GM19351 (cell line): ENCODE measurements around the gene MRPL19.

Experiments
- ATAC-seq: cut with Tn5 transposase; IDR thresholded peaks from one replicate; pipeline ENCODE4 v1.9.1; 2021; ENCODE audit warnings: mild to moderate bottlenecking, moderate library complexity; ENCODE audit not compliant: unreplicated experiment

The MRPL19 gene

GRCh38 chr2:75646583-75647425 lies at the start of gene MRPL19:
MRPL19 (plus strand) TSS chr2:75646783; CDS start chr2:75646808, 25 bp downstream.
- ATAC-seq: peak; percentile 93

GRCh38 chr2:75596784-75597183 lies 49.8 kb upstream of the MRPL19 start:
- ATAC-seq: no peak

DNA sequence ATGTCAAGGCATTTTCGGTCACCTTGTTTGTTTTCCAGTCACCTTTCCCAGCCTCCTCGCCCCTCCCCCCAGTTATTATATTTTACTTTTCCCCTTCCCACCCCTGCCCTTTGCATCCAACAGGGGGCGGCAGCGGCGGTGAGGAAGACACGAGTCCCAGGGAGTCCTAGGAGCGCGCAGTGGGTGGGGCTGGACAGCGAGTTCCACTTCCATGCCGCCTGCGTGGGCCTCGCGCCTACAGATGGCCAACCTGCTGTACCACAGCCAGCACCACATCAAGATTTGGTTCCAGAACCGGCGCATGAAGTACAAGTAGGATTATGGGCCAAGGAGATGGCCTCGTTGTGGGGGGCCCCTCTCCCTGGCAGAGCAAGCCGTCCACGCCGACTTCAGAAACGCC lies 48.6 kb upstream of the MRPL19 start:
- no peak for ATAC-seq

DNA sequence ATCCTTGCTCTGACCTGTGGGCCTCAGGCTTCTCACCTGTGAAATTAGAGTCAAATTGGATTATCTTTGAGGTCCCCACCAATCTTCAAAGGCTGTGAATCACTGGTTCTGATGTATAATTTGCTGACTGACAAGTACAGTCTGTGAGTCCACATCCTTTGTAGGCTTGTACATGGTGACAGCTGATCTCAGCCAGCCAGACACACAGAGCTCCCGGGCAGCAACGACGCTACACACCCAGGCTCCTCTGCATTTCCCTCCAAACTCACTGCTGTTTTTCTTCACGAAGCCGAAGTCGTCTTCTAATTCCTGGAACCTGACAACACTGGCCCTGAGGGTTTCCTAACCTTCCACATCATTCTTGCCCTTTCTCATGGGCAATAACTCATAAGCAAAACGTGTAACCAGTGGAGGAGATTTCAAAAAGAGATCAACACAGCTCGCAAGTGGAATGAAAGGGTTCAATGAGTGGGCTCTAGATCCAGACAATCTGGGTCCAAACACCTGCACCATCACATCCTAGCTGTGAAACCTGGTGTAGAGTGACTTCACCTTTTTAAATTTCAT lies 47.9 kb upstream of the MRPL19 start:
- ATAC-seq: no peak

GRCh38 chr2:75600461-75601011 lies 46.0 kb upstream of the MRPL19 start:
- no peak for ATAC-seq

DNA sequence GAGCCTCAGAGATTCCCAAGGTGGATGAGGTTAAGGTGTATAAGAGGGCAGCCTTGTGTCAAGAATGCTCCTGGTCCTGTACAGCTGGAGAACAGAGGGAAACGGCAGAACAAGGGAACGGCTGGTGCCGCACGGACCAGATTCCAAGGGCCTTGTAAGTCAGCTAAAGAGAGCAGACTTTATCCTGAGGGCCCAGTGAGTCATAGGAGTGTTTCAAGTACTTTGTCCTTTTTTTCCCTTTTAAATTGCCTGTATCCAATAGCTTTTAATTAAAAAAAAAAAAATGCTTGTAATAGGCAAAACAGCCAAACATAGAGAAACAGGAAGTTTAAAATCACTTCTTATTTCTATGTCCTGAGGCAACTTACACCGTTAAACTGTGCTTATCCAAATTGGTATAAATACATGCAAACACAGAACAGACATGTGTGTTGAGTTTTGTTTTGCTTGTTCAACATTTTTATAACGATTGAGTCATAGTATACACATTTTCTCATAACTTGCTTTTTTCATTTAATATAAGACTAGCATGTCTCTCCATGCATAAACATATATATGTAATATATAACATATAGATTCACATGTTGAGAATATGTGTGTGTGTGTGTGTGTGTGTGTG lies 43.8 kb upstream of the MRPL19 start:
- no peak for ATAC-seq

- ATAC-seq: no peak
These were observed 43.1 kb upstream of the MRPL19 start for GRCh38 chr2:75603477-75603876.

DNA sequence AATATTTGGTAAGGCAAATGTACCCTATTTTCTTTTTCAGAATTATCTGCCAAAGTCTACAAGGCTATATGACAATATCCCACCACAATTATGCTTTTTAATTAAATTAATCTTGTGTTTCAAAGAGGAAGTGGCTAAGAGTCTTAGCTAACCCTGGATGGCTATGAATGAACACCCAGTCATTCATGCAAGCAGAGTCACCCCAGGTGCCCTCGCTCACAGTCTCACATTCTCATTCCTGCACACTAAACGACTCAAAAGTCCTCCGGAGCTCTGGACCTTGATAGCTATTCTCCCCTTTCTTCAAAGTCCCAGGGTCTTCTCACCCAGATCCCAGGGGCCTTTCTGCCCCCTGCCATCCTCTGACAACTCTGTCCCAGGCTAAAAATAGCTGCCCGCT lies 42.1 kb upstream of the MRPL19 start:
- no peak for ATAC-seq

GRCh38 chr2:75605770-75606529 lies 40.6 kb upstream of the MRPL19 start:
- ATAC-seq: no peak

DNA sequence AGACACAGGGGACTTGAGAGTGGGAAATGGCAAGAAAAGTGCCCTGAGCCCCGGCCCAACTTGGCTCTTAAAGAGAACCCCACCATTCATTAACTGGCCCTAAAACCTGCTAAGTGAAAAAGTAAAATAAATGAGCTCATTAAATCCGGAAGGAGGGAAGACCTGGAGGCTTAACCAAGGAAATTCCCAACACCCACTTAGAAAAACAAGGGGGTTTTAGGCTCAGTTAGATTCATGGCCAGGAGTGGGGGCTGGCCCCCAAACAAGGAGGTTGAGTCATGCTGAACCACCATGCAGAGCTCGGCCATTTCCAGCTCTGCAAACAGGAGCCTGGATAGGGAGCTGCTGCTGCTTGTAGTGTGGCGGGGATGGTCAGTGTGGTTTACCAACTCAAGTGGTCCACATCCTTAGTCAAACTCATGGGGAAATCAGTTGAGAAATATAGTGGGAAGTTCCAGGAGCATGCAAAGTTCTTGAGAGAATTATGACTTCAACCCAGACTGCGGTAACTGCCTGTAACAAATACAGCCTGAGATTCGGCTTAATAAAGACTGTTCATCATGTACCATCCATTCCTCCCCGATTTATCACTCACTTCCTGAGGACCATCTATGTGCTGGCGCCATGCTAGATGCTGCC lies 39.7 kb upstream of the MRPL19 start:
- no peak for ATAC-seq

DNA sequence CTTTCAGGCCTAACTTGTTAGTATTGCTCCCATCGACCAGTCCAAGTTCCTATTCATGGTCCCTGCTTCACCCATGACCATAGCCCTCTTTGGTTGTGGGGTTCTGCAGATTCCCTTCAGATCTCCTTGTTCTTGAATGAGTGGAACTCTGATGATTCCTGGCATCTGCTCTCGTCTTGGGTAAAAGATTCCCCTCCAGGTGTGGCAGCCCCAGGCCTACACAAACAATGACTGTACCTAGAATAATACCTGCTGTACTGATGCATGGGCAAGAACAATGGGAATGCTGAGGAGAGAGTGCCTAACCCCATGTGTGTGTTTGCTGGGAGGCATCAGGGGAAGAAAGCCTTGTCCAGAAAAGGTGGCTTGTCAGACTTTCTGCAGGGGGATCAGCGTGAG lies 39.2 kb upstream of the MRPL19 start:
- no peak for ATAC-seq

DNA sequence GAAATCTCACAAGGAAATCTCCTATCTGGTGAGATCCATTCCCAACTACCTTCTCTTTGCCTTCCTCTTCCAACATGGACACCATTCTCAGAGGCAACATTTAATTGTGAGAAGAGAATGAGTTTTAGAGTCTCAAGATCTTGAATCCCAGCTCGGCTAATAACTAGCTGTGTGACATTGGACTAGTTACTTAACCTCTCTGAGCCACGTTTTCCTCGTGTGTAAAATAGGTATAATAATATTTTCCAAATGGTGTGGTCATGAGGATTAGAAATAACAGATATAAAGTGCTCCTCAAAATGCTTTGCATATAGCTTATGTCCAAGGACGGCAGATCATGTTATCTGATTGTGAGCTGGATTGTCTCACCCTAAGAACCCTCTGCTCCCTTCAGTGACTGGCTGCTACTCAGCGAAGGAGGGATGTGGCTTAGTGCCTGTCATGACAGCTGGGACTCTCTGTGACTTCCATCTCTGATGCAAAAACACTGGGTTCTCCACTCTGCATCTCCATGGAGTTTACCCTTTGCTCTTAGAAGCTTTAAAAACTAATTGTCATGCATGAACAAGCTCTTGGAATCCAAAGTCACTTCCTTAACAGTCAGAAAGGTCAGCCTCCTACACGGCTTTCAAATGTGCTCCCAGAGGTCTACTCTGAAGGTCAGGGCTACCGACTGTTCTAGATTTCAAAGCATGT lies 38.4 kb upstream of the MRPL19 start:
- no peak for ATAC-seq

GRCh38 chr2:75608684-75609333 lies 37.8 kb upstream of the MRPL19 start:
- peak; percentile 82 for ATAC-seq

DNA sequence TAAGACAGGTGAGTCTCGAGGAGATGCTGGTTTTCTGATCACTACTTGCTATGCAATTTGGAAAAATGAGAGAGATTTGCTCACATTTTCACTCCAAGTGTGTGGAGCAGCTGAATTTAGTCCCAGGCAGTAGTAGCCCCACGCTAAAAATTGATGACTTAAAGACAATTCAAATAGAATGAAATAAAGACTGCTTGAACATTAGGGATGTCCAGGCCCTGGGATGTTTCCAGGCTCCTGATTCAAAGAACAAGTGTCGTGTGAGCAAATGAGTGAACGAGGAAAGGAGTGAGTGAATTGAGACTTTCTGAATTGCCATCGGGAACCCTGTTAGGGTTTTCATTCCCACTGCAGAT lies 37.3 kb upstream of the MRPL19 start:
- ATAC-seq: no peak

DNA sequence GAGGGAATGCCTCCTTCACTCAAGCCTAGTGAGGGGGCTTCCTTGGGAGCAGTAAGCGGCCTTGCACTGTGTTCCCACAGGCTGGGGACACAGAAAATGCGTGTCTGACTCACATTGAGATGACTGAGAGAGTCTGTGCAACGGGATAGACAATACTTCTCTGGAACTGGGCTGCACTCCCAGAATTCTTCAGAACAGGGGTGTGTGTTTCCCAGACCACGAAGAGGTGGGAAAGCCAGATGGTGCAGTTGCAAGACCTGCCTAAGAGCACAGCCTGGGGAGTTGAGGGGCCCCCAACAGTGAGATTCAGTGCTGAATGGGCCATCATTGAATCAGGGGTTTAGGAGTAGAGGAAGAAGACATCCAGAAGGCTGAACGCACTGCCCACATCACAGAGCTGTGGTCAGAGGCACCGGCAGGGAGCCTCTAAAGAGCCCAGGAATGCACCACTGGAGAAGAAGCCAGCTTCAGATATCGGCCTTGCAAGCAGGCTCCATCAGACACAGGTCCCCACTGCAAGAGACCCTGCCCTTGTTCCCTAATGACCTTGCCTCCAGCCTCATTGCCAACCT lies 36.6 kb upstream of the MRPL19 start:
- no peak for ATAC-seq

DNA sequence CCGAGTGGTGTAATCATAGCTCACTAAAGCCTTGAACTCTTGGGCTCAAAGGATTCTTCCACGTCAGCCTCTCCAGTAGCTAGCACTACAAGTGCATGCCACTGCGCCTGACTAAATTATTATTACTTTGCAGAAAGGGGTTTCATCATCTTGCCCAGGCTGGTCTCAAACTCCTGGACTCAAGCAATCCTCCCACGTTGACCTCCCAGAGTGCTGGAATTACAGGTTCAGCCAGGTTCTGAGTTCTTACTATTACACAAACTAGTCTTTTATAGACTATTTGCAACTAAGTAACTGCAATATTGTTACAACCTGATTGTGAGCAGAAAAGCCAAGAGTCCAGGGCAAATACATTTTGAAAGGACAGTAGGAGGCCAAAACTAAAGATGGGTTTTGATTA lies 35.9 kb upstream of the MRPL19 start:
- no peak for ATAC-seq

GRCh38 chr2:75612108-75612861 lies 34.3 kb upstream of the MRPL19 start:
- ATAC-seq: no peak

GRCh38 chr2:75612862-75613243 lies 33.7 kb upstream of the MRPL19 start:
- no peak for ATAC-seq
